ENCODE measurements around the gene AGK. TPM values are rescaled to one million over a fixed set of nuclear protein-coding genes. Genes with fewer than 3 reads are reported as not detected.

Gene AGK
- total and polyA plus RNA-seq, 2 experiments from 2014 or later, result 21.9 to 37.9 TPM

GRCh38 chr7:141511316-141511675 lies 39.9 kb upstream of the AGK start:
- Mint-ChIP-seq H3K9me3 (peaks cover 33% of the 10 kb centered on the region), H3K4me3 (peak overlapping the region; percentile 74), H3K27ac (no peak overlapping the region), H3K27me3 (ENCODE audit: insufficient read depth, low read depth, poor library complexity) (peaks cover 13% of the 10 kb centered on the region), H3K4me1 (peaks cover 17% of the 10 kb centered on the region), H3K36me3 (ENCODE audit: low read depth) (peaks cover 43% of the 10 kb centered on the region)
- peak overlapping the region; percentile 73 for H3K4me3 ChIP-seq
- TF ChIP-seq, protein P1, sequence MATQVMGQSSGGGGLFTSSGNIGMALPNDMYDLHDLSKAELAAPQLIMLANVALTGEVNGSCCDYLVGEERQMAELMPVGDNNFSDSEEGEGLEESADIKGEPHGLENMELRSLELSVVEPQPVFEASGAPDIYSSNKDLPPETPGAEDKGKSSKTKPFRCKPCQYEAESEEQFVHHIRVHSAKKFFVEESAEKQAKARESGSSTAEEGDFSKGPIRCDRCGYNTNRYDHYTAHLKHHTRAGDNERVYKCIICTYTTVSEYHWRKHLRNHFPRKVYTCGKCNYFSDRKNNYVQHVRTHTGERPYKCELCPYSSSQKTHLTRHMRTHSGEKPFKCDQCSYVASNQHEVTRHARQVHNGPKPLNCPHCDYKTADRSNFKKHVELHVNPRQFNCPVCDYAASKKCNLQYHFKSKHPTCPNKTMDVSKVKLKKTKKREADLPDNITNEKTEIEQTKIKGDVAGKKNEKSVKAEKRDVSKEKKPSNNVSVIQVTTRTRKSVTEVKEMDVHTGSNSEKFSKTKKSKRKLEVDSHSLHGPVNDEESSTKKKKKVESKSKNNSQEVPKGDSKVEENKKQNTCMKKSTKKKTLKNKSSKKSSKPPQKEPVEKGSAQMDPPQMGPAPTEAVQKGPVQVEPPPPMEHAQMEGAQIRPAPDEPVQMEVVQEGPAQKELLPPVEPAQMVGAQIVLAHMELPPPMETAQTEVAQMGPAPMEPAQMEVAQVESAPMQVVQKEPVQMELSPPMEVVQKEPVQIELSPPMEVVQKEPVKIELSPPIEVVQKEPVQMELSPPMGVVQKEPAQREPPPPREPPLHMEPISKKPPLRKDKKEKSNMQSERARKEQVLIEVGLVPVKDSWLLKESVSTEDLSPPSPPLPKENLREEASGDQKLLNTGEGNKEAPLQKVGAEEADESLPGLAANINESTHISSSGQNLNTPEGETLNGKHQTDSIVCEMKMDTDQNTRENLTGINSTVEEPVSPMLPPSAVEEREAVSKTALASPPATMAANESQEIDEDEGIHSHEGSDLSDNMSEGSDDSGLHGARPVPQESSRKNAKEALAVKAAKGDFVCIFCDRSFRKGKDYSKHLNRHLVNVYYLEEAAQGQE (IDR thresholded peaks at IDR 0.05; ENCODE audit: unreplicated experiment), result no peak
- TF ChIP-seq JUNB (IDR thresholded peaks at IDR 0.05; ENCODE audit: unreplicated experiment) (no peak), POLR2AphosphoS5 (IDR thresholded peaks at IDR 0.05; ENCODE audit: low read depth) (no peak), EZH2phosphoT487 (IDR thresholded peaks at IDR 0.05; ENCODE audit: unreplicated experiment) (no peak), EZH2 (IDR thresholded peaks at IDR 0.05; ENCODE audit: low read depth, unreplicated experiment) (no peak), ZNF462 (CRISPR knock-in tag; IDR thresholded peaks at IDR 0.05) (no peak), ZNF114 (CRISPR knock-in tag; IDR thresholded peaks at IDR 0.05) (no peak), STAT1 (IDR thresholded peaks at IDR 0.05; ENCODE audit: unreplicated experiment) (no peak), CREB1 (CRISPR knock-in tag; IDR thresholded peaks at IDR 0.05; ENCODE audit: low read depth) (no peak), NANOG (IDR thresholded peaks at IDR 0.05; ENCODE audit: borderline replicate concordance) (no peak), ETS1 (IDR thresholded peaks at IDR 0.05) (no peak), ZNF331 (CRISPR knock-in tag; IDR thresholded peaks at IDR 0.05; ENCODE audit: low read depth) (no peak)
- TF ChIP-seq, protein P2, sequence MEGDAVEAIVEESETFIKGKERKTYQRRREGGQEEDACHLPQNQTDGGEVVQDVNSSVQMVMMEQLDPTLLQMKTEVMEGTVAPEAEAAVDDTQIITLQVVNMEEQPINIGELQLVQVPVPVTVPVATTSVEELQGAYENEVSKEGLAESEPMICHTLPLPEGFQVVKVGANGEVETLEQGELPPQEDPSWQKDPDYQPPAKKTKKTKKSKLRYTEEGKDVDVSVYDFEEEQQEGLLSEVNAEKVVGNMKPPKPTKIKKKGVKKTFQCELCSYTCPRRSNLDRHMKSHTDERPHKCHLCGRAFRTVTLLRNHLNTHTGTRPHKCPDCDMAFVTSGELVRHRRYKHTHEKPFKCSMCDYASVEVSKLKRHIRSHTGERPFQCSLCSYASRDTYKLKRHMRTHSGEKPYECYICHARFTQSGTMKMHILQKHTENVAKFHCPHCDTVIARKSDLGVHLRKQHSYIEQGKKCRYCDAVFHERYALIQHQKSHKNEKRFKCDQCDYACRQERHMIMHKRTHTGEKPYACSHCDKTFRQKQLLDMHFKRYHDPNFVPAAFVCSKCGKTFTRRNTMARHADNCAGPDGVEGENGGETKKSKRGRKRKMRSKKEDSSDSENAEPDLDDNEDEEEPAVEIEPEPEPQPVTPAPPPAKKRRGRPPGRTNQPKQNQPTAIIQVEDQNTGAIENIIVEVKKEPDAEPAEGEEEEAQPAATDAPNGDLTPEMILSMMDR (conservative IDR thresholded peaks at IDR 0.05; ENCODE audit: low read depth in 2 of 2), result no peak
- peaks cover 16% of the 10 kb centered on the region for H3K4me1 ChIP-seq (ENCODE audit: insufficient read depth)
- H3K9me2 ChIP-seq (ENCODE audit: insufficient read depth), result peaks cover 17% of the 10 kb centered on the region; the same call in 1 of the 2 replicates
- ATAC-seq, result peak; percentile 75
- peaks cover 12% of the 10 kb centered on the region for H3K27me3 ChIP-seq (ENCODE audit: insufficient read depth)
- peak overlapping the region; percentile 91 for H2AFZ ChIP-seq
- DNase-seq (ENCODE audit: low spot score), result peak; percentile 72
- 0 out of 2 replicates have a peak, but pooled peaks cover 4% of the 10 kb centered on the region for H3F3A ChIP-seq (replicated peaks; ENCODE audit: low read depth)
- H4K20me1 ChIP-seq (replicated peaks; ENCODE audit: insufficient read depth), result no peaks in the 10 kb centered on the region
- H3K36me3 ChIP-seq (ENCODE audit: insufficient read depth), result peaks cover 9% of the 10 kb centered on the region; the same call in 1 of the 2 replicates
- peak overlapping the region; percentile 66; the same call in 1 of the 2 replicates for H3K27ac ChIP-seq (ENCODE audit: low read depth)
- H3K4me2 ChIP-seq, result peak overlapping the region; percentile 97
- no peaks in the 10 kb centered on the region for H3K79me2 ChIP-seq (replicated peaks; ENCODE audit: insufficient read depth)
